ENCODE results near the gene CERCAM.
A peak's percentile ranks its signal among the peaks of the same experiment; 100 is the strongest.

Gene CERCAM

GRCh38 chr9:128469070-128469469, 48.4 kb downstream of the CERCAM start:
- DNase-seq, result no peak

GRCh38 chr9:128470560-128470959, 49.9 kb downstream of the CERCAM start:
- DNase-seq, result peak; percentile 50

GRCh38 chr9:128473104-128473503, 52.4 kb downstream of the CERCAM start:
- no peak for DNase-seq

DNA sequence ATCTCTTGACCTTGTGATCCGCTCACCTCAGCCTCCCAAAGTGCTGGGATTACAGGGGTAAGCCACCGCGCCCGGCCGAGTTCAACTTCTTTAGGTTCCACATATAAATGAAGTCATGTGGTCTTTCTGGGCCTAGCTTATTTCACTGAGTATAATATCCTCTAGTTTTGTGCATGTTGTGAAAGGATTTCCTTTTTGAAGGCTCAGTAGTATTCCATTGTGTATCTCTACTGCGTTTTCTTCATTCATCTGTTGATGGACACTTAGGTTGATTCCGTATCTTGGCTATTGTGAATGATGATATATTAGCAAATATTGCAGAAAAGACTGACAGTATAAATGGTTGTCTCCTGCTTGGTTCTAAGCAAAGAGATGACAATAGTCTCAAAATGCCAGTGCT, 55.2 kb downstream of the CERCAM start:
- DNase-seq, result no peak

GRCh38 chr9:128479262-128479661, 58.6 kb downstream of the CERCAM start:
- DNase-seq, result no peak

DNA sequence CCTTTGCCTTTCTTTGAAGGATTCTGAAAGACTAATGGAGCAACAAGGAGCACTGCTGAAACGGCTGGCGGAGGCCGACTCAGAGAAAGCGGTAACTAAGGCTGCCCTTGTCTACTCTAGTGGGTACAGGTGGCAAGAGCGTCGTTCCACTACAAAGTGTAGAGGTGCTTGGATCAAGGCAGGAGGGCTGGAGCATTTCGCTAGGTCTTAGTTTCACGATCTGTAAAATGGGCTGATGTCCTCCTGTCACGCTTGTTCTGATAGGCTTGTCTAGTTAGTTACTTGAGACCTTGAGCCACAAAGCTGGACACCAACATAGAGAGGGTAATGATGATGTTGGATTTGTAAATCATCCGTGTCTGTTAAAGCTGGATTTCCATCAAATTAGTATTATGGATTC, 60.9 kb downstream of the CERCAM start:
- DNase-seq, result no peak

DNA sequence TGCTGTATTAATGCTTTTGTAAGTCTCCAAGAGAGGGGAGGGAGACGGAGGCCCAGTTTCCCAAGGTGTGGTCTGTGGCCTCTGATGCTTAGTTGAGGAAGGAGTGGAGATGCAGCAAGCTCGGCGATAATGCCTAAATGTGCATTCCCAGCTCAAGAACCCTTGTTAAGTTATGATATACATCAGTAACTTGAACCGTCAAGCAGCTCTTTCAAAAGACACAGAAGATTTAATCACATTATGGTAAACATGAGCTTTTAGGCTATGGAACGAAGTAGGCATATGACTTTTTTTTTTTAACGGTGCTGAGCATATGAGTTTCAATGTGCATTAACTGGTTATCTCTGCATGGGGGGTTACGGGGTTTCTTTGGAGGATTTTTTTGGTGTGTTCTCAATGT, 61.5 kb downstream of the CERCAM start:
- DNase-seq, result no peak

DNA sequence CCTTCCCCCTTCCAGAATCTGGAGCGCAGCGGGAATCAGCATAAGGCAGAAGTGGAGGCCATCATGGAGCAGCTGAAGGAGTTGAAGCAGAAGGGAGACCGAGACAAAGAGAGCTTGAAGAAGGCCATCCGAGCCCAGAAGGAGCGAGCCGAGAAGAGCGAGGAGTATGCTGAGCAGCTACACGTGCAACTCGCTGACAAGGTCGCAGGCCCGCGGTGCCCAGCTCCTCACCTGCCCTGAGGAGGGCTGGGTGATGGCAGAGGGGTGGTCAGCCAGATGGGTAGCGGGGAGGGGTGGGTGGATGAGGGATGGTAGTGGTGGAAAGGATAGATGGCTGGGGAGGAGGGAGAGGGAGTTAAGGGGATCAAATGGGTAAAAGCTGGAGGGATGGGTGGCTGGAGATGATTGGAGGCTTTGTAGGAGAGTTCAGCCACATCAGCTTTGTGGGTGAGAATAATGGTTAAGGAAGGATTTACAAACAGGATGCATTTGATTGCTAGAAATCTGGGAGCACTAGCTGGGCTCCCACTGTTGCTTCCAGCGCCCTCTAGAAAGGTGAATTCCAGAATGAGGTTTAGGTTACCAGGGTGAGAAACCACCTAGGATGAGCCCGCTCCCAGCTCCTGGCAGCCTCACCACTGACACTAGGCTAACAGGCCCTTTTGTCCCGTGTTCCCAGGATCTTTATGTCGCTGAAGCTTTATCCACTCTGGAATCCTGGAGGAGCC, 64.2 kb downstream of the CERCAM start:
- no peak for DNase-seq

GRCh38 chr9:128485414-128485855, 64.8 kb downstream of the CERCAM start:
- no peak for DNase-seq

GRCh38 chr9:128486201-128486600, 65.5 kb downstream of the CERCAM start:
- DNase-seq, result no peak

Data from RPMI8226 (cell line).